Natural killer cell (primary cell): ENCODE results near the gene STX10. TPM values are rescaled to one million over a fixed set of nuclear protein-coding genes. Genes with fewer than 3 reads are reported as not detected.
"Not testable (repeated sequence)": the region's sequence is repeated elsewhere in the genome, so short reads cannot be mapped to it uniquely, and the experiment has no call there.

Experiments used
- ATAC-seq, 3 donors: fragments of 150-1000 bp in 2 of 3; fragments of 200-7000 bp in 1 of 3; cut with Tn5 transposase; 1 replicate in 1 of 3; 2 replicates in 2 of 3; pipeline ENCODE4 v1.10.0; 2021; ENCODE audit warnings: mild to moderate bottlenecking in 2 of 3, moderate library complexity in 2 of 3
- DNase-seq, 2 donors: peaks; one replicate each; pipeline versions ENCODE4 v3.0.0 to v3.0.0-alpha.2; 2013 to 2021; ENCODE audit warnings: mixed read lengths in 1 of 2
- H3K27ac ChIP-seq: one replicate; pipeline ENCODE4 v1.5.1; 2013; ENCODE audit warnings: mild to moderate bottlenecking, low read length
- H3K27me3 ChIP-seq: one replicate; pipeline ENCODE4 v1.6.1; 2013; ENCODE audit warnings: low read length; ENCODE audit not compliant: control insufficient read depth, insufficient read depth
- H3K36me3 ChIP-seq: one replicate; pipeline ENCODE4 v1.6.1; 2013; ENCODE audit warnings: low read length; ENCODE audit not compliant: control insufficient read depth, insufficient read depth
- H3K4me1 ChIP-seq: one replicate; pipeline ENCODE4 v1.6.1; 2013; ENCODE audit warnings: low read length; ENCODE audit not compliant: control insufficient read depth, insufficient read depth
- H3K4me3 ChIP-seq: one replicate; pipeline ENCODE4 v1.5.1; 2013; ENCODE audit warnings: low read length
- H3K9me3 ChIP-seq: one replicate; pipeline ENCODE4 v1.6.1; 2013; ENCODE audit warnings: low read length; ENCODE audit not compliant: control insufficient read depth, insufficient read depth
- H3K27ac Mint-ChIP-seq, 2 donors: one replicate each; pipeline ENCODE4 v1.8.0; 2022; ENCODE audit warnings: mild to moderate bottlenecking in 2 of 2, mixed read lengths in 2 of 2, moderate library complexity in 1 of 2
- H3K27me3 Mint-ChIP-seq, 2 donors: one replicate each; pipeline ENCODE4 v1.8.0; 2022; ENCODE audit warnings: low read depth in 2 of 2, mixed read lengths in 2 of 2
- H3K36me3 Mint-ChIP-seq: one replicate; pipeline ENCODE4 v1.8.0; 2022; ENCODE audit warnings: mixed read lengths
- H3K4me1 Mint-ChIP-seq, 2 donors: one replicate each; pipeline ENCODE4 v1.8.0; 2022; ENCODE audit warnings: mixed read lengths in 2 of 2
- H3K4me3 Mint-ChIP-seq: one replicate; pipeline ENCODE4 v1.8.0; 2022; ENCODE audit warnings: mild to moderate bottlenecking, moderate library complexity, mixed read lengths
- H3K9me3 Mint-ChIP-seq, 2 donors: one replicate each; pipeline ENCODE4 v1.8.0; 2022; ENCODE audit warnings: mixed read lengths in 2 of 2
- CTCF ChIP-seq: fragments of 200-600 bp; IDR thresholded peaks from one replicate; pipeline ENCODE4 v1.8.0; 2022; ENCODE audit warnings: antibody characterized with exemption
- WGBS: methylation state at CpG from one replicate; pipeline ENCODE4 v1.1.7; 2013; ENCODE audit warnings: missing lambda C conversion rate; ENCODE audit not compliant: insufficient coverage; 5-methylcytosine and 5-hydroxymethylcytosine counted together
- intact Hi-C: fragments of 100-400 bp; cut with micrococcal nuclease; formaldehyde crosslinking; loops from one replicate; pipeline ENCODE4 v1.14.2; 2022
- total RNA-seq, 4 donors: library from RNA; stranded (reverse); fragments of 120-200 nt in 1 of 4; gene quantifications; one replicate each; pipeline versions ENCODE4 v1.2.3 to v1.2.4, GENCODE V29; 2013 to 2022

The STX10 gene
- total RNA-seq, 3 donors from 2014 or later (not counting 1 experiment from before 2014, with no cell fraction given) = 39.2 to 46.9 (median 42.0) TPM

GRCh38 chr19:13169769-13170168 lies 19.6 kb upstream of the STX10 start:
- Histone ChIP-seq H3K4me1 (peaks cover 94% of the 10 kb centered on the region), H3K27ac (peak overlapping the region; percentile 80), H3K27me3 (no peaks in the 10 kb centered on the region), H3K36me3 (no peaks in the 10 kb centered on the region), H3K9me3 (no peaks in the 10 kb centered on the region), H3K4me3 (no peak overlapping the region)
- no peaks in the 10 kb centered on the region for H3K27me3 Mint-ChIP-seq
- peaks cover 55 to 81% of the 10 kb centered on the region in 2 donors for H3K4me1 Mint-ChIP-seq
- H3K4me3 Mint-ChIP-seq = no peak overlapping the region
- ATAC-seq (no peak), DNase-seq (no peak)
- WGBS = 91% methylated on average over 5 of the region's 5 CpGs
- H3K36me3 Mint-ChIP-seq = no peaks in the 10 kb centered on the region
- H3K9me3 Mint-ChIP-seq = no peaks in the 10 kb centered on the region
- intact Hi-C loops = no loop called here
- TF ChIP-seq CTCF = no peak
- peak overlapping the region; percentile 92 to 95 for H3K27ac Mint-ChIP-seq

- peak overlapping the region; percentile 80 for H3K27ac ChIP-seq
Measured at GRCh38 chr19:13166151-13166550, 16.0 kb upstream of the STX10 start.

GRCh38 chr19:13165162-13165997 lies 15.2 kb upstream of the STX10 start:
- H3K27me3 ChIP-seq = no peaks in the 10 kb centered on the region
- no peak overlapping the region for H3K4me3 ChIP-seq
- Mint-ChIP-seq H3K27ac (peak overlapping the region; percentile 92 to 95), H3K36me3 (no peaks in the 10 kb centered on the region), H3K27me3 (no peaks in the 10 kb centered on the region), H3K9me3 (no peaks in the 10 kb centered on the region), H3K4me1 (peaks cover 55 to 77% of the 10 kb centered on the region in 2 donors), H3K4me3 (peak overlapping the region; percentile 86)
- DNase-seq (no peak), ATAC-seq (no peak)
- no peaks in the 10 kb centered on the region for H3K36me3 ChIP-seq
- H3K4me1 ChIP-seq = peaks cover 100% of the 10 kb centered on the region
- peak overlapping the region; percentile 93 for H3K27ac ChIP-seq
- intact Hi-C loops = no loop called here
- no peaks in the 10 kb centered on the region for H3K9me3 ChIP-seq
- 88% methylated on average over 19 of the region's 19 CpGs for WGBS
- TF ChIP-seq CTCF = no peak

More at GRCh38 chr19:13166151-13166550, 16.0 kb upstream of the STX10 start:
- H3K9me3 Mint-ChIP-seq, H3K36me3 Mint-ChIP-seq, H3K4me3 ChIP-seq, H3K36me3 ChIP-seq, H3K27me3 ChIP-seq, H3K27me3 Mint-ChIP-seq, H3K9me3 ChIP-seq, H3K4me3 Mint-ChIP-seq, ATAC-seq, DNase-seq: not testable (repeated sequence)
- peaks cover 60 to 82% of the 10 kb centered on the region in 2 donors for H3K4me1 Mint-ChIP-seq
- intact Hi-C loops = loop anchor here (2.0 kb wide), 1 partner anchor 15 kb away; the partner anchor contains the start of genes IER2 and STX10
- WGBS = 100% methylated on average over 3 of the region's 3 CpGs
- peaks cover 100% of the 10 kb centered on the region for H3K4me1 ChIP-seq
- peak overlapping the region; percentile 92 to 95 for H3K27ac Mint-ChIP-seq

- intact Hi-C loops = no loop called here
- peak in 1 of 3 donors; percentile 4 for ATAC-seq
- H3K9me3 Mint-ChIP-seq = no peaks in the 10 kb centered on the region
Measured at GRCh38 chr19:13164343-13165161, 14.4 kb upstream of the STX10 start.

More at GRCh38 chr19:13164343-13165161, 14.4 kb upstream of the STX10 start:
- H3K36me3 ChIP-seq = no peaks in the 10 kb centered on the region
- Mint-ChIP-seq H3K4me1 (peaks cover 52 to 74% of the 10 kb centered on the region in 2 donors), H3K27ac (peak overlapping the region; percentile 92 to 95), H3K4me3 (peak overlapping the region; percentile 86), H3K27me3 (no peaks in the 10 kb centered on the region), H3K36me3 (no peaks in the 10 kb centered on the region)
- peaks cover 95% of the 10 kb centered on the region for H3K4me1 ChIP-seq
- no peak for TF ChIP-seq CTCF
- no peaks in the 10 kb centered on the region for H3K27me3 ChIP-seq
- 11% methylated on average over 19 of the region's 19 CpGs for WGBS
- H3K4me3 ChIP-seq = peak overlapping the region; percentile 12
- H3K9me3 ChIP-seq = no peaks in the 10 kb centered on the region
- DNase-seq = peak in 1 of 2 donors; percentile 73
- H3K27ac ChIP-seq = peak overlapping the region; percentile 93
